GM10248 (cell line): Measurements from ENCODE around the gene NLGN1.

Experiments
- CTCF ChIA-PET: fragments of 300-600 bp; sonication (Branson Sonifier 250); formaldehyde crosslinking; extraction: SDS; loops from one replicate; lab custom pipeline; 2021; ENCODE audit warnings: antibody characterized with exemption; lab: Yijun Ruan, JAX
- POLR2A ChIA-PET: fragments of 350-650 bp; sonication (Branson Sonifier 250); formaldehyde crosslinking; extraction: SDS; loops from one replicate; lab custom pipeline; 2020; ENCODE audit warnings: antibody characterized with exemption; lab: Yijun Ruan, JAX
- DNase-seq: peaks from one replicate; pipeline ENCODE4 v3.0.0; 2012; ENCODE audit errors: extremely low spot score
- CTCF ChIP-seq: IDR thresholded peaks from 2 replicates; pipeline ENCODE4 v1.5.1; 2012; ENCODE audit warnings: mild to moderate bottlenecking, low read depth; ENCODE audit errors: extremely low read depth, missing control alignments, control extremely low read depth

NLGN1 gene

GRCh38 chr3:174116421-174116820 lies 718.9 kb downstream of the NLGN1 start:
- CTCF ChIA-PET, result no interaction called here
- POLR2A ChIA-PET, result no interaction called here
- no peak for DNase-seq
- no peak for TF ChIP-seq CTCF

- TF ChIP-seq CTCF, result no peak
- no peak for DNase-seq
- POLR2A ChIA-PET, result no interaction called here
- CTCF ChIA-PET, result interaction anchor here (1.0 to 1.3 kb wide), 2 partner anchors 13 to 17 kb away, joined by 3 read pairs; no protein-coding TSS in a partner anchor
Observed at GRCh38 chr3:174120997-174121396, 723.5 kb downstream of the NLGN1 start.

GRCh38 chr3:174122411-174122810 lies 724.9 kb downstream of the NLGN1 start:
- TF ChIP-seq CTCF, result no peak
- ChIA-PET CTCF (no interaction called here), POLR2A (no interaction called here)
- DNase-seq, result no peak

- CTCF ChIA-PET, result interaction anchor here (0.8 to 1.4 kb wide), 4 partner anchors 8 to 64 kb away, joined by 3 to 5 read pairs (median 3); no protein-coding TSS in a partner anchor
- TF ChIP-seq CTCF, result peak; percentile 26
- DNase-seq, result no peak
- POLR2A ChIA-PET, result no interaction called here
Observed at GRCh38 chr3:174125267-174125824, 727.8 kb downstream of the NLGN1 start.

GRCh38 chr3:174126990-174127758 lies 729.6 kb downstream of the NLGN1 start:
- ChIA-PET POLR2A (no interaction called here), CTCF (no interaction called here)
- no peak for DNase-seq
- no peak for TF ChIP-seq CTCF

GRCh38 chr3:174132006-174132405 lies 734.5 kb downstream of the NLGN1 start:
- ChIA-PET POLR2A (no interaction called here), CTCF (no interaction called here)
- no peak for TF ChIP-seq CTCF
- no peak for DNase-seq
